LNCAP (cell line): ENCODE results near the gene SHLD2.

ENCODE experiments used
- TF ChIP-seq, protein P1 (sequence below): fragments of 450-650 bp; IDR thresholded peaks from 2 replicates; pipeline ENCODE4 v1.5.1; 2017; ENCODE audit warnings: mild to moderate bottlenecking

Gene SHLD2

DNA sequence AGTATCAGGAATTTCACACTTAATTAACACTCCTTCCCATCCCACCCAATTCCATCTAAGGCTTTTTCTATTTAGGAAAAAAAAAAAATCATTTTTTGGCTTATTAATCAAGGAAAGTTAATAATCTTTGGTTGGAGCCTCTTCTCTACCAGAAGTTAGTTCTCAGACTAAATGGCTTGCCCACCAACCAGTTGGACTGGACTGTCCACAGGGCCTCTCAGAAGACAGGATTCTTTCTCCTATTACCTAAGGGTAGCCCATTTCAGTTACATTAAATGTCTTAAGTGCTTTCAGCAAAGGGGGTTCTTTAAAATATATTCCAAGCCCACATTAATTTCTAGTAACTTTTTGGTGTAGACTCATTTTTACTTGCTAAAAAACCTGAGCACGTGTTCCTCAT, 35.6 kb upstream of the SHLD2 start:
- TF ChIP-seq, protein P1, sequence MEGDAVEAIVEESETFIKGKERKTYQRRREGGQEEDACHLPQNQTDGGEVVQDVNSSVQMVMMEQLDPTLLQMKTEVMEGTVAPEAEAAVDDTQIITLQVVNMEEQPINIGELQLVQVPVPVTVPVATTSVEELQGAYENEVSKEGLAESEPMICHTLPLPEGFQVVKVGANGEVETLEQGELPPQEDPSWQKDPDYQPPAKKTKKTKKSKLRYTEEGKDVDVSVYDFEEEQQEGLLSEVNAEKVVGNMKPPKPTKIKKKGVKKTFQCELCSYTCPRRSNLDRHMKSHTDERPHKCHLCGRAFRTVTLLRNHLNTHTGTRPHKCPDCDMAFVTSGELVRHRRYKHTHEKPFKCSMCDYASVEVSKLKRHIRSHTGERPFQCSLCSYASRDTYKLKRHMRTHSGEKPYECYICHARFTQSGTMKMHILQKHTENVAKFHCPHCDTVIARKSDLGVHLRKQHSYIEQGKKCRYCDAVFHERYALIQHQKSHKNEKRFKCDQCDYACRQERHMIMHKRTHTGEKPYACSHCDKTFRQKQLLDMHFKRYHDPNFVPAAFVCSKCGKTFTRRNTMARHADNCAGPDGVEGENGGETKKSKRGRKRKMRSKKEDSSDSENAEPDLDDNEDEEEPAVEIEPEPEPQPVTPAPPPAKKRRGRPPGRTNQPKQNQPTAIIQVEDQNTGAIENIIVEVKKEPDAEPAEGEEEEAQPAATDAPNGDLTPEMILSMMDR = no peak

DNA sequence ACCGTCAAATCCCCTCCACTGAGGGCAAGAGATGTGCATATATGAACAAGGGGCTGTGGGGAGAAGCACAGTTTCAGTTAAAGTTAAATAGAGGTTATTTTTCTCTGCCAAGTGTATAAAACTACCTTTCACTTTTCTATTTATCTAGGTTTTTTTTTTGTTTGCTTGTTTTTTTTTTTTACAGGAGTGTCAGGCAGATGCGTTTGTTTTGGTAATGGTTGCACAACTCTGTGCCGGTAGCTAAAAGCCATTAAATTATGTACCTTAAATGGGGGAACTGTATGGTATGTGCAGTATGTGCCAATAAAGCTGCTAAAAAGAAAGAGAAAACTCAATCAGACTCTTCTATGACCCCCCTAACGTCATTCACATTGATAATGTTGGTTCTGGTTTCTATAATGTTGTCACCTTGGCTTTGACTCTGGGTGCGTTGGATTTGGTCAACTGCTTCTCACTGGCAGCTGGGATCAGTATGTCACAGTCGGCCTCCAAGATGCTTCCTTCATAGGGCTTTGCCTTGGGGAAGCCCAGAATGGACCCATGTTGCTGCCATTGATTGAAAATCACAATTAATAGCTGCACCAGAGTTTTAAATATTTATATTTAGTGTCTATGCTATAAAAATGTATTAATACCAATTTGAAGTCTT, 34.6 kb upstream of the SHLD2 start:
- TF ChIP-seq, protein P1 = no peak

DNA sequence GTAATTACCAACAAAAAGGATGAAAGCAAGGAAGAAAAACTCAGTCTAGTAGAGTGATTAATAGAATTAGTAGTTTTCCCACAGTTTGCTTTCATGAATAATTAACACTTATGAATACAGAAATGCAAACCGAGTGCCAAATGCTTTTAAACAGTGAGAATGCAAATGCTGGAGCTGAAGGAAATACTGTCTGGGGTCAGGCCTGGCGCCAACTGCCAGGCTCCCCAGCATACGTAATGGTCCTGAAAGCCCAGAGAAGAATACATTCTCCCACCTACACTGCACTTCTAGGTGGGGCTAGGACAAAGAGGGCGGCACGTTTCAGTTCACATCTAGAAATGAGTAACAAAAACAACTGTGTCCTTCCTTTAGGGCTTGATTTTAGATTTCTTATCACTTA, 30.4 kb upstream of the SHLD2 start:
- TF ChIP-seq, protein P1 = no peak

DNA sequence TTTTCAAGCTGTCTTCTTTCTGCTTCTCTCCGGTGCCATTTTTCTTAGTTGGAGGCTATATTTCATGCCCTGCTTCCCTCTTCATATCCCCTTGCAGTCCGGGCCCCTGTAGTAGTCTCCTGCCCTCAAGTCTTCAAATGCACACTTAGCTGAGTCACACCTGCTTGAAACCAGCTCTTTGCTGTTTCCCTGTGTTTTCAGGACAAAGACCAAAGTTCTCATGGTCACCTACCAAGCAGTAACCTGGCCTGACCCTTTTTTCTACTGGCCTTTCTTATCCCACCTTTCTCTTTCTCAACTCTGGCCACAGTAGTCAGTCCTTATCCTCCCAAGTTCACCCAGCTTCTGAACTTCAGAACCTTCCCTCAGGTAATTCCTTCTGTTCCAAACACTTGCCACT, 28.8 kb upstream of the SHLD2 start:
- TF ChIP-seq, protein P1 = no peak

DNA sequence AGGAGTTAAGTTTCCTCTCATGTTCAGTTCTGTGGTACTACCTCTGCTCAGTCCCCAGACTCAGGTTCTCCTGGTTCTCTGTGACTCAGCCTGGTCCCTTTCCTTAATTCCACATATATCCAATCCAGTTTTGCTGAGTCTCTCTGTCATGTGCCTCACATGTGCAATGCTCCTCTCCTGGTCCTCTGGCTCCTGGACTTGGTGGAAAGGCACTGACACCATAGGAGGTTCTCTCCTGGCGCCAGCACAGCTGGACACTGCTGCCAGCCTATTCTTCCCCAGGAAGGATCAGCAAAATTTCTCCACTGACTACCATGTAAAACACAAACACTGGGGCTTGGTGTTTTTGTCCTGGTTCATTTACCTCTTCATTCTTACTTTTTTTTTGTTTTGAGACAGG, 28.1 kb upstream of the SHLD2 start:
- TF ChIP-seq, protein P1 = no peak

DNA sequence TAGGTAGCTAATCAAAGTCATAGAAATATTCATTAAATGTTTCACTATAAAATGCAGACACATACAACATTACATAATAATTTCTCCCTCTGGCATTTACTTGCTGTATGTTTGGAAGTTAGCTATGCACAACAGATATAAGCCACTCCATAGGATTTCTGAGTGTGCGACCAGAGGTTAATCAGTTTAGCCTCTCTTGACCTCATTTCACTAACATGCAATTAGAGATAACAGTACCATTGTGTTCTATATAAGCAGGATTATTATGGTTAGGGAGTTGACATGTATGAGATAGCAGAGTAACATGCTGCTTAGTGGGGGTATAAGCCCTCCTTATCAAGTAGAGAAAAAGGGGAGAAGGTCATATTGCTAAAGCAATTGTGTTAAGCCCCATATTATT, 26.7 kb upstream of the SHLD2 start:
- TF ChIP-seq, protein P1 = no peak

DNA sequence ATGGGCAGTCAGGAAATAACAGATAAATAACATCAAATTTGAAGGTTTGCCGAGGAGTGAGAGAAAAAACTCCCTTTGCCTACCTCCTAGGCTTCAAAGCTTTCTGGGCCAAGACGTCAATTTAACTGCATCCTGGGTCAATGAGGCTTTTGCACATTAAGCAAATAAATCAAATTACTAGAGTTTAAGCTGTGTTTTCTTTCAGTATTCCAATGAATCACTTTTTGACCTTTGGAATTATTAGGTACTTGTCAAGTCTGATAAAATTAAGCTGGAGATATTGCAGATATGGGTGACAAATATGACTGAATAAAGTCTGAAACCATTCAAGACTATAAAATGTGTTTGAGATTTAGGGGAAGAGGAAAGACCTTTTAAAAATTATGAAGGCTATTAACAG, 22.6 kb upstream of the SHLD2 start:
- TF ChIP-seq, protein P1 = no peak
